Measurements from ENCODE around the gene TRNAU1AP. TPM values are rescaled to one million over a fixed set of nuclear protein-coding genes. Genes with fewer than 3 reads are reported as not detected.

The TRNAU1AP gene
- total RNA-seq, 1 experiment from 2014 or later = 27.2 TPM

DNA sequence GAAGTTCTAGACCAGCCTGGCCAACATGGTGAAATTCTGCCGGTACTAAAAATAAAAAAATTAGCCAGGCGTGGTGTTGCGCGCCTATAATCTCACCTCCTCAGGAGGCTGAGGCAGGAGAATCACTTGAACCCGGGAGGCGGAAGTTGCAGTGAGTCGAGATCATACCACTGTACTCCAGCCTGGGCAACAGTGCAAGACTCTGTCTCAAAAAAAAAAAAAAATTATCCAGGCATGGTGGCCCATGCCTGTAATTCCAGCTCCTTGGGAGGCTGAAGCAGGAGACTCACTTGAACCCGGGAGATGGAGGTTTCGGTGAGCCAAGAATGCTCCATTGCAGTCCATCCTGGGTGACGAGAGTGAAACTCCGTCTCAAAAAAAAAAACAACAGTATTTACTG is 20.7 kb downstream of the TRNAU1AP start:
- BruUV-seq (replicated peaks) = no TSS peak
- DNase-seq (no peak), ATAC-seq (no peak)
- Histone ChIP-seq H4K20me1 (ENCODE audit: low read length) (peaks cover 9% of the 10 kb centered on the region; the same call in 1 of the 2 replicates), H3K9ac (ENCODE audit: low read length) (no peak overlapping the region), H3K4me3 (ENCODE audit: low read length) (no peak overlapping the region), H3K9me2 (replicated peaks; ENCODE audit: low read length) (no peaks in the 10 kb centered on the region), H3K36me3 (ENCODE audit: low read depth, low read length) (peaks cover 22% of the 10 kb centered on the region), H3K4me2 (ENCODE audit: low read length) (no peak overlapping the region), H3K27ac (ENCODE audit: low read length) (no peak overlapping the region), H3K27me3 (ENCODE audit: low read length) (no peaks in the 10 kb centered on the region), H3K9me3 (ENCODE audit: low read length) (no peaks in the 10 kb centered on the region), H3K4me1 (ENCODE audit: insufficient read depth, low read length) (no peaks in the 10 kb centered on the region), H3F3A (ENCODE audit: low read length, unreplicated experiment) (peaks cover 14% of the 10 kb centered on the region), H3K79me2 (ENCODE audit: low read length) (0 out of 2 replicates have a peak, but pooled peaks cover 1% of the 10 kb centered on the region), H2AFZ (ENCODE audit: low read length) (no peak overlapping the region)
- intact Hi-C loops (cut with micrococcal nuclease) = no loop called here
- ChIA-PET POLR2A (ENCODE audit: unreplicated experiment) (interaction anchor here (0.7 kb wide), 2 partner anchors 53 to 297 kb away, joined by 7 to 23 read pairs; no protein-coding TSS in a partner anchor), CTCF (no interaction called here)
- TF ChIP-seq EZH2 (IDR thresholded peaks at IDR 0.05; ENCODE audit: low read length, unreplicated experiment) (no peak), EZH2phosphoT487 (IDR thresholded peaks at IDR 0.05; ENCODE audit: borderline replicate concordance, low read length) (no peak)
- TF ChIP-seq, protein P1, sequence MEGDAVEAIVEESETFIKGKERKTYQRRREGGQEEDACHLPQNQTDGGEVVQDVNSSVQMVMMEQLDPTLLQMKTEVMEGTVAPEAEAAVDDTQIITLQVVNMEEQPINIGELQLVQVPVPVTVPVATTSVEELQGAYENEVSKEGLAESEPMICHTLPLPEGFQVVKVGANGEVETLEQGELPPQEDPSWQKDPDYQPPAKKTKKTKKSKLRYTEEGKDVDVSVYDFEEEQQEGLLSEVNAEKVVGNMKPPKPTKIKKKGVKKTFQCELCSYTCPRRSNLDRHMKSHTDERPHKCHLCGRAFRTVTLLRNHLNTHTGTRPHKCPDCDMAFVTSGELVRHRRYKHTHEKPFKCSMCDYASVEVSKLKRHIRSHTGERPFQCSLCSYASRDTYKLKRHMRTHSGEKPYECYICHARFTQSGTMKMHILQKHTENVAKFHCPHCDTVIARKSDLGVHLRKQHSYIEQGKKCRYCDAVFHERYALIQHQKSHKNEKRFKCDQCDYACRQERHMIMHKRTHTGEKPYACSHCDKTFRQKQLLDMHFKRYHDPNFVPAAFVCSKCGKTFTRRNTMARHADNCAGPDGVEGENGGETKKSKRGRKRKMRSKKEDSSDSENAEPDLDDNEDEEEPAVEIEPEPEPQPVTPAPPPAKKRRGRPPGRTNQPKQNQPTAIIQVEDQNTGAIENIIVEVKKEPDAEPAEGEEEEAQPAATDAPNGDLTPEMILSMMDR (conservative IDR thresholded peaks at IDR 0.05; ENCODE audit: low read depth, low read length) = no peak

DNA sequence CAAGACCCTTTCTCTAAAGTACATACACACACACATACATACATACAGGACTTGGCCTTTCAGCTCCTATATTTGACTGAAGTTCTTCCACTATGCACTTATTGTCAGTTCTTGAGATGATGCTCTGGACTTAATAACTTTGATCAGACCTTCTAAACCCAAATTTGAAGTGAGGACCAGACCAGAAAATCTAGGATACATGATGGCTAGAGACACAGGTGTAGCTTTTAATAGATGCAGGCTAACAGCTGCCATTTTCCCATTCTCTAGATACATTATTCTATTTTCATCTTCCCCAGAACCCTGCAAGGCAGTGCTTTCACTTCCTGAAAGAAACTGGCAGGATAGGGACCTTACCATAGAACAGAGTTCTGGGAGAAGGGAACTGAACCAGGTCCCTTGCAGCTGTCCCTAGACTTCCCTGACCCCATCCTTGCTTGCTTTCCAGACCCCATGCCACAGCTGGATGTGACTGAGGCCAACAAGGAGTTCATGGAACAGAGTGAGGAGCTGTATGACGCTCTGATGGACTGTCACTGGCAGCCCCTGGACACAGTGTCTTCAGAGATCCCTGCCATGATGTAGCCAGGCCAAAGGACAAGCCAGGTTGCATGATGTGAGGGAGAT is 24.3 kb downstream of the TRNAU1AP start:
- Histone ChIP-seq H3K4me3 (ENCODE audit: low read length) (no peak overlapping the region), H3K9me2 (replicated peaks; ENCODE audit: low read length) (no peaks in the 10 kb centered on the region), H3K79me2 (ENCODE audit: low read length) (peaks cover 36% of the 10 kb centered on the region), H3K4me1 (ENCODE audit: insufficient read depth, low read length) (peaks cover 10% of the 10 kb centered on the region), H3F3A (ENCODE audit: low read length, unreplicated experiment) (peaks cover 27% of the 10 kb centered on the region), H3K36me3 (ENCODE audit: low read depth, low read length) (peaks cover 47% of the 10 kb centered on the region), H3K4me2 (ENCODE audit: low read length) (no peak overlapping the region), H3K9me3 (ENCODE audit: low read length) (no peaks in the 10 kb centered on the region), H2AFZ (ENCODE audit: low read length) (no peak overlapping the region), H3K9ac (ENCODE audit: low read length) (no peak overlapping the region), H3K27ac (ENCODE audit: low read length) (no peak overlapping the region), H4K20me1 (ENCODE audit: low read length) (peaks cover 40% of the 10 kb centered on the region), H3K27me3 (ENCODE audit: low read length) (no peaks in the 10 kb centered on the region)
- ATAC-seq = no peak
- TF ChIP-seq EZH2 (IDR thresholded peaks at IDR 0.05; ENCODE audit: low read length, unreplicated experiment) (no peak), EZH2phosphoT487 (IDR thresholded peaks at IDR 0.05; ENCODE audit: borderline replicate concordance, low read length) (no peak)
- TF ChIP-seq, protein P1 (conservative IDR thresholded peaks at IDR 0.05; ENCODE audit: low read depth, low read length) = no peak
- BruUV-seq (replicated peaks) = no TSS peak
- DNase-seq = no peak
- POLR2A ChIA-PET (ENCODE audit: unreplicated experiment) = interaction anchor here (0.6 kb wide), 2 partner anchors 23 to 65 kb away, joined by 4 to 6 read pairs; no protein-coding TSS in a partner anchor
- CTCF ChIA-PET = no interaction called here
- intact Hi-C loops (cut with micrococcal nuclease) = no loop called here
